Measurements from ENCODE around the gene SEMA4B.
"Not testable (repeated sequence)": the region's sequence is repeated elsewhere in the genome, so short reads cannot be mapped to it uniquely, and the experiment has no call there.

The SEMA4B gene

GRCh38 chr15:90167121-90167520 is 34.0 kb upstream of the SEMA4B start:
- Histone ChIP-seq H3K27me3 (ENCODE audit: insufficient read depth, low read length) (no peaks in the 10 kb centered on the region), H3K9me3 (ENCODE audit: low read length) (no peaks in the 10 kb centered on the region), H3K36me3 (ENCODE audit: insufficient read depth, low read length) (no peaks in the 10 kb centered on the region), H2AFZ (ENCODE audit: low read depth, low read length) (no peak overlapping the region), H3K4me1 (ENCODE audit: insufficient read depth, low read length) (no peaks in the 10 kb centered on the region), H3K4me3 (ENCODE audit: low read length) (no peak overlapping the region)

- H3K36me3 ChIP-seq (ENCODE audit: insufficient read depth, low read length), result no peaks in the 10 kb centered on the region
- no peaks in the 10 kb centered on the region for H3K9me3 ChIP-seq (ENCODE audit: low read length)
- no peak overlapping the region for H2AFZ ChIP-seq (ENCODE audit: low read depth, low read length)
- H3K4me3 ChIP-seq (ENCODE audit: low read length), result no peak overlapping the region
- H3K4me1 ChIP-seq (ENCODE audit: insufficient read depth, low read length), result no peaks in the 10 kb centered on the region
- H3K27me3 ChIP-seq (ENCODE audit: insufficient read depth, low read length), result no peaks in the 10 kb centered on the region
Observed at GRCh38 chr15:90171623-90172022, 29.5 kb upstream of the SEMA4B start.

GRCh38 chr15:90173372-90173771 is 27.8 kb upstream of the SEMA4B start:
- no peaks in the 10 kb centered on the region for H3K9me3 ChIP-seq (ENCODE audit: low read length)
- H2AFZ ChIP-seq (ENCODE audit: low read depth, low read length), result no peak overlapping the region
- no peaks in the 10 kb centered on the region for H3K27me3 ChIP-seq (ENCODE audit: insufficient read depth, low read length)
- no peaks in the 10 kb centered on the region for H3K36me3 ChIP-seq (ENCODE audit: insufficient read depth, low read length)
- H3K4me1 ChIP-seq (ENCODE audit: insufficient read depth, low read length), result no peaks in the 10 kb centered on the region
- H3K4me3 ChIP-seq (ENCODE audit: low read length), result no peak overlapping the region

- no peaks in the 10 kb centered on the region for H3K9me3 ChIP-seq (ENCODE audit: low read length)
- H2AFZ ChIP-seq (ENCODE audit: low read depth, low read length), result no peak overlapping the region
Observed at GRCh38 chr15:90174140-90174875, 26.8 kb upstream of the SEMA4B start.

GRCh38 chr15:90177012-90177411 is 24.1 kb upstream of the SEMA4B start:
- no peaks in the 10 kb centered on the region for H3K36me3 ChIP-seq (ENCODE audit: insufficient read depth, low read length)
- no peak overlapping the region for H2AFZ ChIP-seq (ENCODE audit: low read depth, low read length)
- peaks cover under 1% of the 10 kb centered on the region for H3K4me1 ChIP-seq (ENCODE audit: insufficient read depth, low read length)
- no peaks in the 10 kb centered on the region for H3K9me3 ChIP-seq (ENCODE audit: low read length)
- no peaks in the 10 kb centered on the region for H3K27me3 ChIP-seq (ENCODE audit: insufficient read depth, low read length)
- no peak overlapping the region for H3K4me3 ChIP-seq (ENCODE audit: low read length)

More at GRCh38 chr15:90174140-90174875, 26.8 kb upstream of the SEMA4B start:
- Histone ChIP-seq H3K4me3 (ENCODE audit: low read length) (no peak overlapping the region), H3K4me1 (ENCODE audit: insufficient read depth, low read length) (no peaks in the 10 kb centered on the region), H3K36me3 (ENCODE audit: insufficient read depth, low read length) (no peaks in the 10 kb centered on the region), H3K27me3 (ENCODE audit: insufficient read depth, low read length) (no peaks in the 10 kb centered on the region)

- Histone ChIP-seq H3K27me3 (ENCODE audit: insufficient read depth, low read length) (no peaks in the 10 kb centered on the region), H3K9me3 (ENCODE audit: low read length) (no peaks in the 10 kb centered on the region), H3K4me1 (ENCODE audit: insufficient read depth, low read length) (peaks cover 3% of the 10 kb centered on the region), H3K36me3 (ENCODE audit: insufficient read depth, low read length) (no peaks in the 10 kb centered on the region), H2AFZ (ENCODE audit: low read depth, low read length) (no peak overlapping the region), H3K4me3 (ENCODE audit: low read length) (no peak overlapping the region)
Observed at GRCh38 chr15:90178468-90179435, 22.4 kb upstream of the SEMA4B start.

- Histone ChIP-seq H3K9me3 (ENCODE audit: low read length) (no peaks in the 10 kb centered on the region), H3K27me3 (ENCODE audit: insufficient read depth, low read length) (no peaks in the 10 kb centered on the region), H2AFZ (ENCODE audit: low read depth, low read length) (no peak overlapping the region), H3K4me3 (ENCODE audit: low read length) (no peak overlapping the region), H3K36me3 (ENCODE audit: insufficient read depth, low read length) (no peaks in the 10 kb centered on the region), H3K4me1 (ENCODE audit: insufficient read depth, low read length) (peaks cover 17% of the 10 kb centered on the region)
Observed at GRCh38 chr15:90181776-90182175, 19.4 kb upstream of the SEMA4B start.

- H3K36me3 ChIP-seq (ENCODE audit: insufficient read depth, low read length), result no peaks in the 10 kb centered on the region
- no peak overlapping the region for H2AFZ ChIP-seq (ENCODE audit: low read depth, low read length)
- H3K4me3 ChIP-seq (ENCODE audit: low read length), result peak overlapping the region; percentile 66
Observed at GRCh38 chr15:90184119-90184785, 16.9 kb upstream of the SEMA4B start.

GRCh38 chr15:90184786-90185704 is 16.1 kb upstream of the SEMA4B start:
- Histone ChIP-seq H3K4me1 (ENCODE audit: insufficient read depth, low read length) (peaks cover 17% of the 10 kb centered on the region), H3K9me3 (ENCODE audit: low read length) (no peaks in the 10 kb centered on the region), H3K36me3 (ENCODE audit: insufficient read depth, low read length) (no peaks in the 10 kb centered on the region), H2AFZ (ENCODE audit: low read depth, low read length) (peak overlapping the region; percentile 83), H3K27me3 (ENCODE audit: insufficient read depth, low read length) (no peaks in the 10 kb centered on the region), H3K4me3 (ENCODE audit: low read length) (peak overlapping the region; percentile 66)

More at GRCh38 chr15:90184119-90184785, 16.9 kb upstream of the SEMA4B start:
- Histone ChIP-seq H3K9me3 (ENCODE audit: low read length) (no peaks in the 10 kb centered on the region), H3K27me3 (ENCODE audit: insufficient read depth, low read length) (no peaks in the 10 kb centered on the region), H3K4me1 (ENCODE audit: insufficient read depth, low read length) (peaks cover 17% of the 10 kb centered on the region)

- Histone ChIP-seq H3K27me3 (ENCODE audit: insufficient read depth, low read length) (no peaks in the 10 kb centered on the region), H3K4me1 (ENCODE audit: insufficient read depth, low read length) (peaks cover 14% of the 10 kb centered on the region), H3K9me3 (ENCODE audit: low read length) (no peaks in the 10 kb centered on the region), H3K36me3 (ENCODE audit: insufficient read depth, low read length) (no peaks in the 10 kb centered on the region), H2AFZ (ENCODE audit: low read depth, low read length) (no peak overlapping the region), H3K4me3 (ENCODE audit: low read length) (no peak overlapping the region)
Observed at GRCh38 chr15:90187257-90187868, 13.8 kb upstream of the SEMA4B start.

- peaks cover 14% of the 10 kb centered on the region for H3K4me1 ChIP-seq (ENCODE audit: insufficient read depth, low read length)
- H3K9me3 ChIP-seq (ENCODE audit: low read length); H3K36me3 ChIP-seq (ENCODE audit: insufficient read depth, low read length); H3K27me3 ChIP-seq (ENCODE audit: insufficient read depth, low read length); H3K4me3 ChIP-seq (ENCODE audit: low read length); H2AFZ ChIP-seq (ENCODE audit: low read depth, low read length): not testable (repeated sequence)
Observed at GRCh38 chr15:90188065-90188464, 13.1 kb upstream of the SEMA4B start.
